Measurements from ENCODE around the gene SYNE1. TPM values are rescaled to one million over a fixed set of nuclear protein-coding genes. Genes with fewer than 3 reads are reported as not detected.

SYNE1 gene
- total RNA-seq, 1 donor from 2014 or later: 316 TPM

GRCh38 chr6:152226119-152226518 lies 411.0 kb downstream of the SYNE1 start:
- DNase-seq: no peak

- no peak for DNase-seq
Observed at GRCh38 chr6:152225241-152225934, 411.8 kb downstream of the SYNE1 start.

GRCh38 chr6:152223636-152224035 lies 413.5 kb downstream of the SYNE1 start:
- DNase-seq: no peak

GRCh38 chr6:152221806-152222628 lies 415.1 kb downstream of the SYNE1 start:
- DNase-seq: no peak

GRCh38 chr6:152220786-152221185 lies 416.4 kb downstream of the SYNE1 start:
- no peak for DNase-seq

- DNase-seq: no peak
Observed at GRCh38 chr6:152218887-152219286, 418.3 kb downstream of the SYNE1 start.

- DNase-seq: no peak
Observed at GRCh38 chr6:152212437-152212836, 424.7 kb downstream of the SYNE1 start.

GRCh38 chr6:152209211-152209610 lies 428.0 kb downstream of the SYNE1 start:
- no peak for DNase-seq

- DNase-seq: no peak
Observed at GRCh38 chr6:152207915-152208714, 429.0 kb downstream of the SYNE1 start.

GRCh38 chr6:152206072-152206818 lies 430.9 kb downstream of the SYNE1 start:
- no peak for DNase-seq

GRCh38 chr6:152204591-152204990 lies 432.6 kb downstream of the SYNE1 start:
- DNase-seq: no peak

- DNase-seq: no peak
Observed at GRCh38 chr6:152201120-152201519, 436.0 kb downstream of the SYNE1 start.

GRCh38 chr6:152195896-152196295 lies 441.3 kb downstream of the SYNE1 start:
- no peak for DNase-seq

GRCh38 chr6:152189736-152190135 lies 447.4 kb downstream of the SYNE1 start:
- DNase-seq: no peak

GRCh38 chr6:152188011-152188410 lies 449.2 kb downstream of the SYNE1 start:
- DNase-seq: no peak

GRCh38 chr6:152186840-152187239 lies 450.3 kb downstream of the SYNE1 start:
- no peak for DNase-seq

- DNase-seq: no peak
Observed at GRCh38 chr6:152184917-152185574, 452.1 kb downstream of the SYNE1 start.

- no peak for DNase-seq
Observed at GRCh38 chr6:152184573-152184916, 452.6 kb downstream of the SYNE1 start.

GRCh38 chr6:152180601-152181000 lies 456.6 kb downstream of the SYNE1 start:
- no peak for DNase-seq

GRCh38 chr6:152176268-152176667 lies 460.9 kb downstream of the SYNE1 start:
- DNase-seq: no peak

GRCh38 chr6:152173957-152174356 lies 463.2 kb downstream of the SYNE1 start:
- no peak for DNase-seq

GRCh38 chr6:152173321-152173720 lies 463.8 kb downstream of the SYNE1 start:
- no peak for DNase-seq

Measured in occipital lobe (tissue), 2 donors.